HG02571 (cell line): ENCODE results near the gene ASB17.
A peak's percentile ranks its signal among the peaks of the same experiment; 100 is the strongest.
"Not testable (repeated sequence)": the region's sequence is repeated elsewhere in the genome, so short reads cannot be mapped to it uniquely, and the experiment has no call there.

ENCODE experiments used
- ATAC-seq: cut with Tn5 transposase; IDR thresholded peaks from one replicate; pipeline ENCODE4 v1.9.1; 2021; ENCODE audit warnings: mild to moderate bottlenecking, moderate library complexity; ENCODE audit not compliant: unreplicated experiment

Gene ASB17, protein sequence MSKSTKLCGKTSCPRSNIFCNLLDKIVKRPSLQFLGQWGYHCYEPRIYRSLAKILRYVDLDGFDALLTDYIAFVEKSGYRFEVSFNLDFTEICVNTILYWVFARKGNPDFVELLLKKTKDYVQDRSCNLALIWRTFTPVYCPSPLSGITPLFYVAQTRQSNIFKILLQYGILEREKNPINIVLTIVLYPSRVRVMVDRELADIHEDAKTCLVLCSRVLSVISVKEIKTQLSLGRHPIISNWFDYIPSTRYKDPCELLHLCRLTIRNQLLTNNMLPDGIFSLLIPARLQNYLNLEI

DNA sequence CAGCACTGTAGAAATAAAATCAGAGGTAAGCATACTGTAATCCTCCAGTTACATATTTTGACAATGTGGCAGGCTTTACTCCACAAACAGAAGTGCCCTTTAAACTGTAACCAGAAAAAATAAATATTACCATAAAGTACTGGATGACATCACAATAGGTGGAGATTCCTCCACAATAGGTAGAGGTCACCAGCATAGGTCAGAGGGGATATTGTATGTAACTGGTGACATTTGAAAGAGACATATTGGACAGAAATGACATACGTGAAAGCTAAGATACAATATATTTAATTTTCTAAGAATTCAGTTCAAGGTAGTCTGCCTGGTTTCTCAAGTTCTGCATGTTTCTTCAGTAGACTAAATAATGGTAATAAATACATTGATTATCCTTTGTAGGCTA is at the start of gene ASB17:
Gene ASB17, minus strand, starts transcription at position 101 of the 400 bp plus-strand sequence. CDS start 113 bp downstream, outside the sequence.
- ATAC-seq = no peak

DNA sequence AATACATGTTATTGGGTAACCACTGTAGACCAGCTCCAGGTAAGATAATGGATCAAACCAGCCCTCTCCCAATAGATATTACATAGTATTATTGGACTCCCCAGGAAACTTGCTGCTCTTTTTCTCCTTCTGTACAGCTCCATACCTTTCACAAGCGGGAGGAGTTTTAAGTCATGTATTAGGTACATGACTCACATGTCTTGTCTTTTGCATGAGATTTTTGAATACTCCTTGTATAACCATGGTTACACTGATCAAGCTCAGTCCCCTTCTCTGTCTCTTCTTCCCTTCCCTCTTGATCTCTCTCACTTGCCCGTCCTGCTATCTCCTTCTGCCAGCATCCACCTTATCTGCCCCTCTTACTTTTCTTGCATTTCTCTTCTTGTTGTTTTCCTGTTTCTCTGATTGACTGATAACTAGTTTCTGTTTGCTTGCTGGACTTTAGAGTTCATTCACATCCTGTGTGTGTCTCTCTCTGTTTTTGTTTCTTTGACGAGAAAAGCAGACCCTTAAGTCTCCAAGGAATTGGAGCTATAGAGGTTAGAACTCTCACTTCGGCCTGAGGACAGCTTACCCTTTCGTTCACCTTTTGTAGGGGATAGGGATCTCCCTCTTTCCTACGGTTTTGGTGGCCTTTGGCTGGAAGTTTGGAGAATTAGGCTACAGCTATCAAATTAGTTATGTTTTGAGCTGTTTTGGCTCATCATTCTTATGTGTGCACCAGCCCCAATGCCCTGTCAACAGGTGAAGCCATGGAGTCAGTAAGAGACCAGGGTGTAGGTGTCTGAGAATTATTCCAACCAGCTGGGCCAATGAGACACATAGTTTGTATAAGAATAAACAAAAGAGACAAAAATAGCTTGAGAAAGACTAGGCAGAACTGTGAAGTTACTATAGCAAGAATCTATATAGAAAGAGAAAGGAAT is 49.0 kb upstream of the ASB17 start:
- ATAC-seq = peak; percentile 44

DNA sequence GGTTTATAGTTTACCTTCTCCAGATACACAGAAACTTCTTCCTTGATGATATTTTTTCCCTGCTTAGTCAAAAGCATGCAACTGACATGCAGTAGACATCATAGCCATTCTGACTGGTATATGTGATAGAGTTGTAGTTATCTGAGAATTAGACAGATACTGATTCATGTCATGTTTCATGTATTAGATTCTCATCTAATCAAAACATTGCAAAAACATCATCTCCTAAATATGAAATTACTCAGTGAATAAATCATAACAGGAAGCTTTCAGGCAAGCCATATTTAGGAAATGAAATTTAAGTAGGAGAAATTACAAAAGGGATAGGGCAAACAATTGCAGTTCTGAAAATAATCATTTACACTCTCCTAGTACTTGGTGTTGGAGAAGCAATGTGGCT is 38.4 kb upstream of the ASB17 start:
- no peak for ATAC-seq

DNA sequence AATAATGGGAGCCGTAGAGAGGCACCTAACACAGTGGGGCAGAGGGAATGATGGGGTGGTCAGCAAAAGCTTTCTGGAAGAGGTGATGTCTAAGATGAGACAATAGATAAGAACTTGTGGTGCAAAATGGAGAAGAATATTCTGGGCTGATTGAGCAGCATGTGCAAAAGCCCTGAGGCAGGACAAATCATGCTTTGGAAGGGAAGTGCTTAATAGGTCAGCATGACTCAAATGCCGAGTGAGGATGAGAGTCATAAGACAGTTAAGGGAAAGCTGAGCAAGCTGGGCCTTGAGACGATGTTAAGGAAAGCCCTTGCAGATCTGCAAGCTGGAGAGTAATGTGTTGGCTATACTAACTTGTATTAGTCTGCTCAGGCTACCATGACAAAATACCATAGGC is 37.3 kb upstream of the ASB17 start:
- ATAC-seq = no peak

DNA sequence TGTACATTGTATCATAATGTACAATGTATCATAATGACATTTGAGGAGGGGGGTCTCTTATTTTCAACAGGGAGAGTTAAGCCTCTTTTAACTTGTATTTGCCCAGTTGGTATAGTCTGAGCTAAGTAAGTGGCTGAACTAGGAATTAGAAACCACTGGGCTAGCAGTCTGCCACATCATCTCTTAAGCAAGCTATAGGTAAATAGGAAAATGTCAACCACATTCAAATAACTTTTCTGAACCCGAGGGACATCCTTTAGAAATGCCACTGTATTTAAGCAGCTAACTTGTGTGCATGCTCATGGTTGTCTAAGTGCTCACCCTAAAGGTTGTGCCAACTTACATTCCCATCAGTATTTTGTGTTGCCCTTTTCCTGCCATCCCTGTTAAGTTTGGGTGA is 35.5 kb upstream of the ASB17 start:
- no peak for ATAC-seq

DNA sequence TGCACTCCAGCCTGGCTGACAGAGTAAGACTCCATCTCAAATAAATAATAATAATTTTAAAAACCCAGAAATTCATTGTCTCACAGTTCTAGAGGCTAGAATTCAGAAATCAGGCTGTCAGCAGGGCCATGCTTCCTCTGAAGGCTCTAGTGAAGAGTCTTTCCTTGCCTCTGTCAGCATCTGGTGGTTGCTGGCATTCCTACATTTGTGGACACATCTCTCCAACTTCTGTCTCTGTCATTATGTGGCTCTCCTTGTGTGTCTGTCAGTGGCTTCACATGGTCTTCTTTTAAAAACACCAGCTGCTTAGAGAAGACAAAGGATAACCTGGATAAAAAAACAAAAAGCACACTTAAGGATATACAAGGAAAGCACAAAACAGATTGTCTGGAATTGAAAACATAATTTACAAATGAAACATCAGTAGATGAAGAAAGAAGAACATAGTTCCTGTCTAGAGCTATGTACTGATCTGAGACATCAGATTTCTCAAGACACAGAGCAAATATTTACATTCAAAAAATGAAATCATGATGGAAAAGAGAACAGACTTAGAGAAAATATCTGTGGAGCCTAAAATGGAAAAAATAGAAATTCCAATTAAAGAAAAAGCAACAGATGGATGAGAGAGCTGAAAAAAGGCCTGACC is 32.7 kb upstream of the ASB17 start:
- no peak for ATAC-seq

DNA sequence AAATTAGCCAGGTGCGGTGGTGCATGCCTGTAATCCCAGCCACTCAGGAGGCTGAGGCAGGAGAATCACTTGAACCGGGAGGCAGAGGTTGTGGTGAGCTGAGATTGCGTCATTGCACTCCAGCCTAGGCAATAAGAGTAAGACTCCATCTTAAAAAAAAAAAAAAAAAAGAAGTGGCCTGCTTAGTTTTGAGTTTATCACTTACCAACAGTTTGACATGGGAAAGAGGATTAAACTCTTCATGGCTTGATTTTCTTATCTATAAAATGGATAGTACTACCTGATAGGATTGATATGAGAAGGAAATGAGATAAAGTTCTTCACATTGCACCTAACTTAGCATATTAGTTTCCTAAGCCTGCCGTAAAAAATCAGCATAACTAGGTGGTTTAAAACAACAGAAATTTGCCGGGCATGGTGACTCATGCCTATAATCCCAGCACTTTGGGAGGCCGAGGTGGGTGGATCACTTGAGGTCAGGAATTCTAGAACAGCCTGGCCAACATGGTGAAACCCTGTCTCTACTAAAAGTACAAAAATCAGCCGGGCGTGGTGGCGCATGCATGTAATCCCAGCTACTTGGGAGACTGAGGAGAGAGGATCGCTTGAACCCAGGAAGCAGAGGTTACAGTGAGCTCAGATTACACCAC is 32.0 kb upstream of the ASB17 start:
- not testable (repeated sequence) for ATAC-seq

DNA sequence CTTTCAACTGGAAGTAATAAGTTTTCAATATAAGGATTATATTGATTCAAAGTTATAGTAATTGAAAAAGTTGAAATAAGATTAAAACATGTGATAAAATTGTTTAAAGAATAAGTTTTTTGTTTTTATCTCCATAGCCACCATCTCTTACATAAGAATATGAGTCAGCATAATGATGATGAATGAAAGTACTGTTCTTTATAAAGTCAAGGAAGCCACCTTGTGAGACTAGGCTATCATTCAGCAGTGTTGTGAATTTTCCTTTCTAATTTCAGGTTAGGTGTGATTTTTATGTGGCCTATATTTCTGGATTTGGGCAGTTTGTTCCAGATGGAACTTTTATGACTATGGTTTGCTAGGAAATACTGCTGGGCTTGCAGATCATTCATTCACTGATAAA is 22.4 kb upstream of the ASB17 start:
- no peak for ATAC-seq

DNA sequence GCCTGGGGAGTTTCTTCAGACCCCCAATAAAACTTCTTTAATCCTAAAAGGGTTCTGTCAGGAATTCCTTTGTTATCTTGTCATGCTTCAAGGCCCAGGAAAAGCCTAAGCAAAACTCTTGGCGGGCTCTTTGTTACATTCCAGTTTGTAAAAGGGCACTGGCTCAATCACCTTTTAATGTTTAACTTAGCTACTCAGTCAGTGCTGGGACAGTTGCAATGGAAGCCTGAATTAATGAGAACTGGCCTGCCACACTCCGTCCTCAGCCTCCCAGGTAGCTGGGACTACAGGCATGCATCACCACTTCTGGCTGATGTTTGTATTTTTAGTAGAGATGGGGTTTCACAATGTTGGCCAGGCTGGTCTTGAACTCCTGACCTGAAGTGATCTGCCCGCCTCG is 21.3 kb upstream of the ASB17 start:
- no peak for ATAC-seq

DNA sequence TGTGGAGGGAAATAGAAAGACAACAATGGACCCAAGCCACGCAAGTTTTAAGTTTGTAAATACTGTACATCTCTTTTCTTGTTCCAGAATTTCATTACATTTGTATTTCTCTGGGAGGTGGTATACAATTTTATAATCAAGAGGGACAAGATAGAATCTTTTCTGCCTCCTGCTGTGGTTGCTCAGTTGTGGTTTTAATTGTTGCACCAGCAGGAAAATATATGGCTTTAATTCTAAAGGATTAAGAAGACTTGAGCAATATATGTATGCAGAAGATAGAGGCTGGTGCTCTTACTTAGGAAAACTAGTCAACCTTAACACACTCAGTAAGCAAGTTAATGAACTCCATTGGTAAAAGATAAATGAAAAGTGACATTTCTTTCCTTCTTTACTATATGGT is 19.8 kb upstream of the ASB17 start:
- ATAC-seq = no peak

DNA sequence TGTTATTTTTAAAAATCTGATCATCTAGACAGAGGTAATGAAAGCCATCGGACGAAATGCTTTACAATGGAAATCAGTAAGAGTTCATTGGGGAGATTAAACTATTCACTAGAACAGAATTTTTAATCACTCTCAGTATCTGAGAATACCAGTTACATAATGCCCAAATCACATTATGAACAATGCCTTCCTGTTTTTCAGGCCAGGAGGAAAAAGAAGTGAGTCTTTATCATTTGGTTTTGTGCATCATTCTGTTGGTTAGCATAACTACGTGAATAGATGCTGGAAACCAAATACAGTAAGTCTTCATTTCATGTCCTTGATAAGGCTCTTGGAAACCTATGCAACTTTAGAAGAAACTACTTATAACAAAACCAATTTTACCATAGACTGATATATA is 18.0 kb upstream of the ASB17 start:
- ATAC-seq = no peak

DNA sequence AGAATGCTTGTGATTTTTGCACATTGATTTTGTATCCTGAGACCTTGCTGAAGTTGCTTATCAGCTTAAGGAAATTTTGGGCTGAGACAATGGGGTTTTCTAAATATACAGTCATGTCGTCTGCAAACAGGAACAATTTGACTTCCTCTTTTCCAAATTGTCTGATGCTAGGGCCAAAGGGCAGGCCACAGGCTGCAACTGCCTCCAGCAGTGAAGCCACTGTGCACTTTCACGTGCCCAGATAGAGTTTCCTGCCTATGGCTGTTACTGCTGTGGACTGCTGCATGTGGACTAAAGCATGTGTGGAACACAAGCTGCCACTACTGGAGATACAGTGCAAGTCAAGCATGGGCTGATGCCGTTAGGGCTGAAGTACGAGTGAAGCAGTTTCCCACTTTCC is 10.8 kb upstream of the ASB17 start:
- ATAC-seq = not testable (repeated sequence)

DNA sequence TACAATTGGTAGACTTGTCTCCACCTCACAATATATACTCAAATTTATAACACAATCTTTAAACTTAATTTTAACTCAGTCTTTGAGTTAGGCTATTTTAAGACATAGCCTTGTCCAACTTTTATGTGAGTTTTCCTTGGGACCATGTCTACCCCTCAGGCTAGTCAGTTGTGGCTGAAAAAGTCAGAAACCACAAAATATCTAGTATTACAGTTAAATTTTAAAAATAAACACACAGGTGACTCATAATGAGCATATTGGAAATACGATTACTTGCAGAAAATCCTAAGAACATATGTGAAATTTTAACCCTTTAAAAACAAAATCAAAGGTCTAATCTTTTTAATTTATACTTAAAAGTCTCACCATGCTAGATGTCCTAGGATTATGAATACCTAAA is 4.8 kb upstream of the ASB17 start:
- ATAC-seq = no peak

DNA sequence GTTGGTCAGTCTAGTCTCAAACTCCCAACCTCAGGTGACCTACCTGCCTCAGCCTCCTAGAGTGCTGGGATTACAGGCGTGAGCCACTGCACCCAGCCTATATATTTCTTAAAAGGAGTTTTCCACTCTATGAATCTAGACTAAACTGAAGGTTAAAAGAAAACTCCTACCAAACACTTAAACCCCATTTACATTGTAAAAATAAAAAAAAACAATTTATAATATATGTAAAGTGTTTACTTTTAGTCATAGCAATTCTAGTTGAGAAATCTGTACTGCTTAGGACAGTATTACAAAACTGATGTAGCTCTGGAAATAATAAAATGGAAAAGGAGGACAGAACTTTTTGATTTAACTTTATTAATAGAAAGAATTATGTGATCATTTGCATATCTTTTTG is 9.5 kb downstream of the ASB17 start:
- ATAC-seq = no peak

DNA sequence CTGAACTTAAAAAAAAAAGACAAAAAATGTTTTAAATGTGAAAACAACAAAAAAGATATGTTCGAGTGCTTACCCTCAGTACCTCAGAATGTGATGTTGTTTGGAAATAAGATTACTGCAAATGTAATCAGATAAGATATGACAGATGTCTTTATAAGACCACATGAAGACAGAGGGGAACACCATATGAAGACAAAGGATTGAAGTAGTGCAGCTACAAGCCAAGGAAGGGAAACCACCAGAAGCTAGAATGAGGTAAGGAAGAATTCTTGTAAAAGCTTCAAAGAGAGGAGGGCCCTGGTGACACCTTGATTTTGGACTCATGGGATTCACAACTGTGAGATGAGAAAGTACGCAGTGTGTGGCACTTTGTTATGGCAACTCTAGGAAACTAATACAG is 15.4 kb downstream of the ASB17 start:
- no peak for ATAC-seq

DNA sequence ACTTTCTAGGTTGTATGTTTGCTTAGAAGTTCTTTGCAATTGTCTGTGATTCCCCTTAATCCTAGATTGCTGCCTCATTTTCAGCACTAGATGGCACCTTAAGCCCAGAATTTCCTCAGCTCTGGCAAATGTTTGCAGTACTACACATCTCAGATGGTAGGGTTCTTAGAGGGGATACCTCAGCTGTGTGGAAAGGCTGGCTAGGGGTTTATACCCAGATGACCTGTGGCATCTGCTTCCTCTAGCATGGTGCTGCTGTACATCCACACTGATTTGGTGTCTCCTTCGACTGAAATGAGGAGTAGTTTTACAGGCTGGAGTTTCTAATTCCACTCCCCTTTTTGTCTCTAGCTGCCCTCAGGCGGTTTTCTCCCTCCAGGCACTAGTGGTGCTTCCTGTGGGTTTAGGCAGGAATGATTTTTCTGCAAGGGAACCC is 23.5 kb downstream of the ASB17 start:
- ATAC-seq = no peak

DNA sequence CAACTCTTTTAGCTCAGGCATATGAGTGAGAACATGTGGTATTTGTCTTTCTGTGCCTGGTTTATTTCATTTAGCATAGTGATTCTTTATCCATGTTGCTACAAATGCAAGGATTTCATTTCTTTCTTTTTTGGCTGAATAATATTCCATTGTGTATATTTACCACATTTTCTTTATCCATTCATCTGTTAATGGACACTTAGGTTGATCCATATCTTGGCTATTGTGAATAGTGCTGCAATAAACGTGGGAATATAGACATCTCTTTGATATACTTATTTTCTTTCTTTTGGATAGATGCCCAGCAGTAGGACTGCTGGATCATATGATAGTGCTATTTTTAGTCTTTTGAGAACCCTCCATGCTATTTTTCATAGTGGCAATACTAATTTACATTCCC is 30.8 kb downstream of the ASB17 start:
- ATAC-seq = no peak

DNA sequence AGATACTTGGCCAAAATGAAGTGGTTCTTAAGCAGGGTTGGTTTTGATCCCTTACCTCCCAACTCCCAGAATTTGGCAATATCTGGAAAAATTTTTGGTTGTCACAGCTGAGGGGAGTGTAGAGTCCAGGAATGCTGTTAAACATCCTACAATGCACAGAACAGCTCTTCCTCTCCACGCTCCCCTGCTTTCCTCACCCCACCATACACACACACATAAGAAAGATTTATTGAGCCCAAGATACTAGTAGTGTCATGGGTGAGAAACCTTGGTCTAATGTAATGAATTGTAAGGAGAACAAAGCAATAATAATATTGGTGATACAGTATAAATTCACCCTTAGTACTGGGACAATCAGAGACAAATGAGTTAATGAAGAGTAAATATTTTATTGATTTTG is 47.8 kb downstream of the ASB17 start:
- ATAC-seq = no peak

DNA sequence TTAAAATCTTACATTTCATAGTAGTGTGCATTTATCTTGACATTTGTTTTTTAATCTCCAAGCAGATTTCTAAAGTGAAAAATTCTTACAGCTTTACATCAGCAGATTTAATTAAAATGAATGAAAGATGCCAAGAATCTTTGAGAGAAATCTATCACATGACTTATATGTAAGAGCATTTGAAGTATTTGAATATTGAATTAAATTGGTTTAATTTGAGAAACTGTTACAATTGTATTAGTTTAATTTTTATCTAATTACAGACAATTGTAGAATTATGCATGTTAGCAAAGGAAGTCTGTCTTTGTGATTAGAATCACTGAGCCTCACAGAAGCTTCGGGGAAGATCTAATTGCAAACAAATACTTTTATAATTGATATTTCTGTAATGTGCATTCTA is 52.2 kb downstream of the ASB17 start:
- no peak for ATAC-seq

DNA sequence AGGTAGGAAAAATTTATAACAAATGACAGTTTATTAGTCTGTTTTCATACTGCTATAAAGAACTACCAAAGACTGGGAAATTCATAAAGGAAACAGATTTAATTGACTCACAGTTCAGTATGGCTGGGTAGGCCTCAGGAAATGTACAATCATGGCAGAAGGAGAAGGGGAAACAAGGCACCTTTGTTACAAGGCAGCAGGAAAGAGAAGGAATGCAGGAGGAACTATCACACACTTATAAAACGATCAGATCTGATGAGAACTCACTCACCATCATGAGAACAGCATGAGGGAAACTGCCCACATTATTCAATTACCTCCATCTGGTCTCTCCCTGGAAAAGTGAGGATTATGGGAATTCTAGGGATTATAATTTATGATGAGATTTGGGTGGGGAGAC is 61.3 kb downstream of the ASB17 start:
- no peak for ATAC-seq
